OCI-LY3 (cell line): ENCODE data around the gene NAV1.
"Not testable (repeated sequence)": the region's sequence is repeated elsewhere in the genome, so short reads cannot be mapped to it uniquely, and the experiment has no call there.

Source experiments
- H2AFZ ChIP-seq: fragments of 200-600, 300-600 bp; shearing (Covaris generic); 2 replicates; pipeline ENCODE4 v1.6.0; 2014; ENCODE audit warnings: antibody characterized with exemption, low read depth, low read length
- H3K27ac ChIP-seq: fragments of 200-600, 300-600 bp; sonication (generic); 2 replicates; pipeline ENCODE4 v1.5.1; 2014; ENCODE audit warnings: mild to moderate bottlenecking, low read length, moderate library complexity, mixed read lengths
- H3K27me3 ChIP-seq: fragments of 200-600, 300-600 bp; sonication (generic); 2 replicates; pipeline ENCODE4 v1.6.1; 2014; ENCODE audit warnings: low read depth, low read length, mixed read lengths
- H3K36me3 ChIP-seq: fragments of 200-600, 300-600 bp; sonication (generic); replicated peaks from 2 replicates; pipeline ENCODE3; 2014; ENCODE audit warnings: low read depth, low read length, mixed read lengths
- H3K4me1 ChIP-seq: fragments of 300-600, 200-600 bp; sonication (generic); 2 replicates; pipeline ENCODE4 v1.6.1; 2014; ENCODE audit warnings: low read length, mixed read lengths
- H3K4me2 ChIP-seq: fragments of 200-600, 300-600 bp; sonication (generic); 2 replicates; pipeline ENCODE4 v1.6.1; 2014; ENCODE audit warnings: low read length, mixed read lengths
- H3K4me3 ChIP-seq: fragments of 300-600, 200-600 bp; sonication (generic); 2 replicates; pipeline ENCODE4 v1.5.1; 2014; ENCODE audit warnings: antibody characterized with exemption, mild to moderate bottlenecking, low read length, moderate library complexity
- H3K79me2 ChIP-seq: fragments of 300-600, 200-600 bp; shearing (Covaris generic); 2 replicates; pipeline ENCODE4 v1.6.1; 2014; ENCODE audit warnings: mild to moderate bottlenecking, low read length, mixed read lengths
- H3K9ac ChIP-seq: fragments of 300-600, 200-600 bp; shearing (Covaris generic); 2 replicates; pipeline ENCODE4 v1.6.0; 2014; ENCODE audit warnings: mild to moderate bottlenecking, low read length, moderate library complexity
- H3K9me3 ChIP-seq: fragments of 200-600, 300-600 bp; shearing (Covaris generic); 2 replicates; pipeline ENCODE4 v1.6.1; 2014; ENCODE audit warnings: low read length, mixed read lengths; ENCODE audit not compliant: insufficient read depth
- H4K20me1 ChIP-seq: fragments of 200-600, 300-600 bp; sonication (generic); 2 replicates; pipeline ENCODE4 v1.6.1; 2016; ENCODE audit warnings: low read length, mixed read lengths; ENCODE audit not compliant: insufficient read depth
- EZH2phosphoT487 ChIP-seq: fragments of 200-600 bp; shearing (Covaris generic); IDR thresholded peaks from 2 replicates; pipeline ENCODE4 v1.6.1; 2018; ENCODE audit warnings: antibody characterized with exemption, mixed run types, low read depth
- TF ChIP-seq, protein P1 (sequence below): fragments of 200-600, 300-600 bp; sonication (generic); IDR thresholded peaks from 2 replicates; pipeline ENCODE4 v1.5.1; 2014; ENCODE audit warnings: antibody characterized with exemption, low read length, low read depth

NAV1 gene

DNA sequence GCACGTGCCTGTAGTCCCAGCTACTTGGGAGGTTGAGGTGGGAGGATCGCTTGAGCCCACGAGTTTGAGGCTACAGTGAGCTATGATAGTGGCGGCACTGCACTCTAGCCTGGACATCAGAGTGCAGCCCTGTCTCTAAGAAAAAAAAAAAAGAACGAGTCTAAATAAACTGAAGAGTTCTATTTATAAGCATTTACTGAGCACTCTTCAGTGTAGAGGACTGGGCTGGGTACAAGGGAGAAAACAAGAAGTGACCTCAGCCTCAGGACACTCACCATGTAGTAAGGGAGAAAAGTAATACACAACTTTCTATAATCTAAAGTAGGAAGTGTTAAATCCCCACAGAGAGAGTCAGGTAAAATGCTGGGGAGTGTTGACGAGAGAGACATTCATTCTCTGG is 35.0 kb downstream of the NAV1 start:
- peaks cover 8% of the 10 kb centered on the region for H3K27me3 ChIP-seq
- peaks cover 17% of the 10 kb centered on the region for H3K4me1 ChIP-seq
- no peaks in the 10 kb centered on the region for H4K20me1 ChIP-seq
- no peaks in the 10 kb centered on the region for H3K79me2 ChIP-seq
- TF ChIP-seq EZH2phosphoT487 = no peak
- TF ChIP-seq, protein P1, sequence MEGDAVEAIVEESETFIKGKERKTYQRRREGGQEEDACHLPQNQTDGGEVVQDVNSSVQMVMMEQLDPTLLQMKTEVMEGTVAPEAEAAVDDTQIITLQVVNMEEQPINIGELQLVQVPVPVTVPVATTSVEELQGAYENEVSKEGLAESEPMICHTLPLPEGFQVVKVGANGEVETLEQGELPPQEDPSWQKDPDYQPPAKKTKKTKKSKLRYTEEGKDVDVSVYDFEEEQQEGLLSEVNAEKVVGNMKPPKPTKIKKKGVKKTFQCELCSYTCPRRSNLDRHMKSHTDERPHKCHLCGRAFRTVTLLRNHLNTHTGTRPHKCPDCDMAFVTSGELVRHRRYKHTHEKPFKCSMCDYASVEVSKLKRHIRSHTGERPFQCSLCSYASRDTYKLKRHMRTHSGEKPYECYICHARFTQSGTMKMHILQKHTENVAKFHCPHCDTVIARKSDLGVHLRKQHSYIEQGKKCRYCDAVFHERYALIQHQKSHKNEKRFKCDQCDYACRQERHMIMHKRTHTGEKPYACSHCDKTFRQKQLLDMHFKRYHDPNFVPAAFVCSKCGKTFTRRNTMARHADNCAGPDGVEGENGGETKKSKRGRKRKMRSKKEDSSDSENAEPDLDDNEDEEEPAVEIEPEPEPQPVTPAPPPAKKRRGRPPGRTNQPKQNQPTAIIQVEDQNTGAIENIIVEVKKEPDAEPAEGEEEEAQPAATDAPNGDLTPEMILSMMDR = no peak
- H3K4me2 ChIP-seq = no peak overlapping the region
- no peak overlapping the region for H3K27ac ChIP-seq
- no peak overlapping the region for H3K9ac ChIP-seq
- no peak overlapping the region for H2AFZ ChIP-seq
- no peaks in the 10 kb centered on the region for H3K9me3 ChIP-seq
- H3K36me3 ChIP-seq = no peaks in the 10 kb centered on the region
- no peak overlapping the region for H3K4me3 ChIP-seq

DNA sequence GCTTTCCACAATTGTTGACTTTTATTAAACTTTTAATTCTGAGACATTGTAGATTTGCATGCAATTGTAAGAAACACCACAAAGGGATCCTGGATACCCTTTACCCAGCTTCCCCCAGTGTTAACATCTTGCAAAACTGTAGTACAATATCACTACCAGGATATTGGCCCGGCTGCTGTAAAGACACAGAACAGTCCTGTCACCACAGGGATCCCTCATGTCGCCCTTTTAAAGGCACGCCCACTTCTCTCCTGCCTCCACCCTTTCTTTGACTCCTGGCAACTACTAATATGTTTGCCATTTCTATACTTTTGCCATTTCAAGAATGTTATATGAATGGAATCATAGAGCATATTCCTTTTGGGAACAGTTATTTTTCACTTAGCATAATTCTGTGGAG is 37.0 kb downstream of the NAV1 start:
- Histone ChIP-seq H3K27ac (no peak overlapping the region), H3K4me3 (no peak overlapping the region), H3K4me2 (no peak overlapping the region), H3K79me2 (no peaks in the 10 kb centered on the region), H2AFZ (no peak overlapping the region), H3K27me3 (peaks cover 8% of the 10 kb centered on the region), H3K9ac (no peak overlapping the region), H3K9me3 (no peaks in the 10 kb centered on the region), H3K36me3 (no peaks in the 10 kb centered on the region), H4K20me1 (no peaks in the 10 kb centered on the region), H3K4me1 (peaks cover 12% of the 10 kb centered on the region)
- TF ChIP-seq, protein P1 = no peak
- no peak for TF ChIP-seq EZH2phosphoT487

DNA sequence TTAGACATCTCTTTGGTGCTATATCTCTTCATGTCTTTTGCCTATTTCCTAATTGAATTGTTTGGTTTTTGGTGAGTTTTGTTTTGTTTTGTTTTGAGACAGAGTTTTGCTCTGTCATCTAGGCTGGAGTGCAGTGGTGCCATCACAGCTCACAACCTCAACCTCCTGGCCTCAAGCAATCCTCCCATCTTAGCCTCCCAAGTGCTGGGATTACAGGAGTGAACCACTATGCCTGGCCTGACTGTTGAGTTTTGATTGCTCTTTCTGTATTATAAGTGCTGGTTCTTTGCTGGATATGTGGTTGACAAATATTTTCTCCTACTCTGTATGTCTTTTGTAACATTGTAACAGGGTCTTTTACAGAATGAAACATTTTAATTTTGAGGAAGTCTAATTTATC is 38.0 kb downstream of the NAV1 start:
- Histone ChIP-seq H3K9me3 (no peaks in the 10 kb centered on the region), H3K36me3 (no peaks in the 10 kb centered on the region), H3K4me1 (peaks cover 2% of the 10 kb centered on the region), H2AFZ (no peak overlapping the region), H3K27ac (no peak overlapping the region), H3K9ac (no peak overlapping the region), H3K27me3 (peaks cover 8% of the 10 kb centered on the region), H3K4me3 (no peak overlapping the region), H3K79me2 (no peaks in the 10 kb centered on the region), H4K20me1 (no peaks in the 10 kb centered on the region), H3K4me2 (no peak overlapping the region)
- TF ChIP-seq, protein P1 = no peak
- no peak for TF ChIP-seq EZH2phosphoT487

DNA sequence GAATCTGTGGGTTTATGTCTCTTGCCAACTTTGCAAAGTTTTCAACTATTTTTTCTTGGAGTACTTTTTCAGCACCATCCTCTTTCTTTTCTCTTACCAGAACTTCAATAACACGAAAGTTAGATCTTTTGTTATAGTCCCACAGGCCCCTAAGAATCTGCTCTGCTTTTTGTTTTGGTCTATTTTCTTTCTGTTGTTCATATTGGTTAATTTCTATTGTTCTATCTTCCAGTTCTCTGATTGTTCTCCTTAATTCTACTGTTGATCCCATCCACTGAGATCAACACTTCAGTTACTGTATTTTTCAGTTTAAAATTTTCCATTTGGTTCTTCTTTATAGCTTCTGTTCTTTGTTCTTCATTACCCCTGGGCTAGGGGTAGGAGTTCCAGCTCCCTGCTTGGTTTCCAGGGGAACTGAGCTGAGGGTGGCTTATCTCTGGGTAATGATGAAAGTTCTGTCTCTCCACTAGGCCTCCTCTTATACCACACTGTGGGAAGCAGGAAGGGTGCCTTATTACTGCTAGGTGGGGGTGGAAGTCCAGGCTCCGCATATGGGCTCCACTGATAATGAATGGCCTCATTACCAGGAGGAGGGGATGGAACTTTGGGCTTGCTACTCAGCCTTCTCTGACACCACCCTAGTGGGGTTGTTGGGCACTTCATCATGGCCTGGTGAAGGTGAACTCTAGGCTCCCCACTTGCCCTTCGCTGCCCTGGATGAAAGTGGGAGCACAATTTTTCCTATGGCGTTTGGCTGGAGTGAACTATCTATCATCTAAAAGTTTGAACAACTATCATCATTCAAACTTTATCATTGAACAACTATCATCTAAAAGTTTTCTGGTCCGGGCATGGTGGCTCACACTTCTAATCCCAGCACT is 39.3 kb downstream of the NAV1 start:
- Histone ChIP-seq H3K79me2 (no peaks in the 10 kb centered on the region), H4K20me1 (no peaks in the 10 kb centered on the region), H3K27ac (no peak overlapping the region), H3K9ac (no peak overlapping the region), H3K4me2 (no peak overlapping the region), H3K9me3 (no peaks in the 10 kb centered on the region), H2AFZ (no peak overlapping the region), H3K27me3 (peaks cover 8% of the 10 kb centered on the region), H3K36me3 (no peaks in the 10 kb centered on the region), H3K4me3 (no peak overlapping the region), H3K4me1 (peaks cover 7% of the 10 kb centered on the region; the same call in 1 of the 2 replicates)
- TF ChIP-seq, protein P1 = no peak

- not testable (repeated sequence) for H4K20me1 ChIP-seq
These were observed 42.4 kb downstream of the NAV1 start for GRCh38 chr1:201581371-201581770.

More at GRCh38 chr1:201581371-201581770, 42.4 kb downstream of the NAV1 start:
- H3K4me1 ChIP-seq = peaks cover 34% of the 10 kb centered on the region
- not testable (repeated sequence) for H3K27ac ChIP-seq, H3K27me3 ChIP-seq, H3K36me3 ChIP-seq, H3K4me3 ChIP-seq, H3K9me3 ChIP-seq, H3K79me2 ChIP-seq, H3K9ac ChIP-seq, H2AFZ ChIP-seq, H3K4me2 ChIP-seq
